ENCODE data around the gene SASH1.

- TF ChIP-seq CTCF (IDR thresholded peaks at IDR 0.05; ENCODE audit: borderline replicate concordance, extremely low read depth, low read length, poor library complexity, severe bottlenecking) (no peak), EZH2 (IDR thresholded peaks at IDR 0.05; ENCODE audit: borderline replicate concordance, low read depth, low read length, severe bottlenecking) (no peak)
Measured at GRCh38 chr6:148440016-148440415, 97.4 kb downstream of the SASH1 start.
